Mesenchymal stem cell (in vitro differentiated cells and primary cell): ENCODE measurements around the gene SMYD5.
"Not testable (repeated sequence)": the region's sequence is repeated elsewhere in the genome, so short reads cannot be mapped to it uniquely, and the experiment has no call there.

ENCODE experiments used
- DNase-seq: peaks from one replicate; pipeline ENCODE4 v3.0.0-alpha.2; 2013
- H2AFZ ChIP-seq: one replicate; pipeline ENCODE4 v1.6.1; 2013; ENCODE audit warnings: low read depth, mild to moderate bottlenecking, control low read depth, inconsistent platforms, low read length, moderate library complexity
- H2AK5ac ChIP-seq: 2 replicates; pipeline ENCODE4 v1.6.1; 2013; ENCODE audit warnings: low read length, moderate library complexity, mild to moderate bottlenecking, inconsistent platforms; ENCODE audit not compliant: severe bottlenecking
- H2BK120ac ChIP-seq: one replicate; pipeline ENCODE4 v1.6.1; 2013; ENCODE audit warnings: low read depth, mild to moderate bottlenecking, inconsistent platforms, low read length, moderate library complexity
- H2BK12ac ChIP-seq, 2 experiments: one replicate each; pipeline ENCODE4 v1.6.1; 2013; ENCODE audit warnings: inconsistent platforms in 2 of 2, low read length in 2 of 2, mild to moderate bottlenecking in 2 of 2, moderate library complexity in 2 of 2, control low read depth in 1 of 2
- H2BK15ac ChIP-seq: one replicate; pipeline ENCODE4 v1.6.1; 2013; ENCODE audit warnings: mild to moderate bottlenecking, low read depth, inconsistent platforms; ENCODE audit not compliant: poor library complexity, severe bottlenecking
- H2BK5ac ChIP-seq: 2 replicates; pipeline ENCODE4 v1.6.1; 2013; ENCODE audit warnings: low read depth, mild to moderate bottlenecking, low read length, control low read depth, inconsistent platforms; ENCODE audit not compliant: poor library complexity, severe bottlenecking
- H3K14ac ChIP-seq, 2 experiments: one replicate each; pipeline ENCODE4 v1.6.1; 2013; ENCODE audit warnings: inconsistent platforms in 2 of 2, low read length in 2 of 2, control low read depth in 1 of 2, mild to moderate bottlenecking in 1 of 2, moderate library complexity in 1 of 2
- H3K18ac ChIP-seq, 2 experiments: one replicate each; pipeline ENCODE4 v1.6.1; 2013; ENCODE audit warnings: inconsistent platforms in 2 of 2, low read length in 2 of 2, control low read depth in 1 of 2, low read depth in 1 of 2, mild to moderate bottlenecking in 1 of 2
- H3K23ac ChIP-seq, 2 experiments: one replicate each; pipeline ENCODE4 v1.6.1; 2013; ENCODE audit warnings: inconsistent platforms in 2 of 2, low read length in 2 of 2, mild to moderate bottlenecking in 2 of 2, moderate library complexity in 2 of 2, control low read depth in 1 of 2
- H3K27ac ChIP-seq: 2 replicates; pipeline ENCODE4 v1.5.1; 2013; ENCODE audit warnings: mild to moderate bottlenecking, moderate library complexity, low read length, control low read depth, inconsistent platforms; ENCODE audit not compliant: poor library complexity, severe bottlenecking
- H3K27me3 ChIP-seq, 2 experiments: 2 replicates each; pipeline versions ENCODE4 v1.6.1 to v1.7.0; 2013; ENCODE audit warnings: low read length in 2 of 2, mild to moderate bottlenecking in 2 of 2, moderate library complexity in 2 of 2, control low read depth in 1 of 2, inconsistent platforms in 1 of 2; ENCODE audit not compliant: control insufficient read depth in 1 of 2, insufficient read depth in 1 of 2
- H3K36me3 ChIP-seq, 2 experiments: 2 replicates each; pipeline versions ENCODE4 v1.6.1 to v1.7.0; 2013; ENCODE audit warnings: low read length in 2 of 2, control low read depth in 1 of 2, inconsistent platforms in 1 of 2, low read depth in 1 of 2, mild to moderate bottlenecking in 1 of 2; ENCODE audit not compliant: insufficient read depth in 2 of 2, control insufficient read depth in 1 of 2
- H3K4ac ChIP-seq, 2 experiments: one replicate each; pipeline ENCODE4 v1.6.1; 2013; ENCODE audit warnings: inconsistent platforms in 2 of 2, low read length in 2 of 2, mild to moderate bottlenecking in 2 of 2, moderate library complexity in 2 of 2, control low read depth in 1 of 2, low read depth in 1 of 2
- H3K4me1 ChIP-seq: 2 replicates; pipeline ENCODE4 v1.6.1; 2013; ENCODE audit warnings: low read depth, low read length, control low read depth; ENCODE audit not compliant: control insufficient read depth, insufficient read depth
- H3K4me2 ChIP-seq: 2 replicates; pipeline ENCODE4 v1.6.1; 2013; ENCODE audit warnings: low read length, mild to moderate bottlenecking, inconsistent platforms; ENCODE audit not compliant: poor library complexity, severe bottlenecking
- H3K4me3 ChIP-seq, 2 experiments: 2 replicates each; pipeline versions ENCODE4 v1.5.1 to v1.7.0; 2013; ENCODE audit warnings: low read length in 2 of 2, mild to moderate bottlenecking in 2 of 2, control low read depth in 1 of 2, low read depth in 1 of 2; ENCODE audit not compliant: insufficient read depth in 1 of 2
- H3K79me1 ChIP-seq: replicated peaks from 2 replicates; pipeline ENCODE4 v1.6.1; 2013; ENCODE audit warnings: mild to moderate bottlenecking, control low read depth, low read length, inconsistent platforms; ENCODE audit not compliant: poor library complexity, severe bottlenecking
- H3K9ac ChIP-seq: 2 replicates; pipeline ENCODE4 v1.7.0; 2013; ENCODE audit warnings: mild to moderate bottlenecking, low read length, moderate library complexity
- H3K9me3 ChIP-seq: 2 replicates; pipeline ENCODE4 v1.7.0; 2013; ENCODE audit warnings: mild to moderate bottlenecking, low read length; ENCODE audit not compliant: control insufficient read depth
- H4K8ac ChIP-seq: one replicate; pipeline ENCODE4 v1.6.1; 2013; ENCODE audit warnings: inconsistent platforms, mild to moderate bottlenecking, low read length, moderate library complexity
- H4K91ac ChIP-seq: one replicate; pipeline ENCODE4 v1.6.1; 2013; ENCODE audit warnings: mild to moderate bottlenecking, low read length, inconsistent platforms
- WGBS: methylation state at CpG from one replicate; pipeline ENCODE4 v1.1.7; 2013; ENCODE audit warnings: mixed read lengths; 5-methylcytosine and 5-hydroxymethylcytosine counted together

The SMYD5 gene

DNA sequence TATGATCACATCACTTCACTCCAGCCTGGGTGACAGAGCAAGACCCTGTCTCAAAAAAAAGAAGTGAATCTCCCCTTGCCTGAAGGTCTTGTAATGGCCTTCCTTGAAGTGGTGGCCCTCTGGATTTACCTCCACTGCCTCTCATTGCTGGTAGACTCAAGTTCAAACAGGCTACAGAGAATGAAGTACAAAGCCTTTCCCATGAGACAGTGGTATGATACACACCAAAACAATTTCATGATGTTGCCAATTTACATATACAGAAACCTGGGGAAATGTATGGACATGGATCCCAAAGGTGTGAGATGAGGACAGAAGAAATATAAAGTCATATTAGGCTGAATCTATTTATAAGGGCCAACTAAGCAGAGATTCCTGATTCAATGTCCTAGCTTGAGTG, 16.5 kb upstream of the SMYD5 start:
- Histone ChIP-seq H3K14ac (no peak overlapping the region), H3K18ac (no peak overlapping the region), H4K8ac (no peak overlapping the region), H3K79me1 (no peaks in the 10 kb centered on the region), H4K91ac (no peak overlapping the region), H3K36me3 (no peaks in the 10 kb centered on the region), H3K27me3 (peaks cover 45 to 53% of the 10 kb centered on the region in 2 experiments), H2BK120ac (no peak overlapping the region), H2BK5ac (no peak overlapping the region), H2BK12ac (no peak overlapping the region), H3K4me2 (no peak overlapping the region), H3K4me3 (no peak overlapping the region), H3K9ac (no peak overlapping the region), H2AFZ (no peak overlapping the region), H3K4me1 (peaks cover 6% of the 10 kb centered on the region), H2BK15ac (no peak overlapping the region), H3K27ac (no peak overlapping the region), H3K9me3 (no peaks in the 10 kb centered on the region), H3K4ac (no peak overlapping the region), H3K23ac (no peak overlapping the region), H2AK5ac (no peak overlapping the region)
- no peak for DNase-seq

DNA sequence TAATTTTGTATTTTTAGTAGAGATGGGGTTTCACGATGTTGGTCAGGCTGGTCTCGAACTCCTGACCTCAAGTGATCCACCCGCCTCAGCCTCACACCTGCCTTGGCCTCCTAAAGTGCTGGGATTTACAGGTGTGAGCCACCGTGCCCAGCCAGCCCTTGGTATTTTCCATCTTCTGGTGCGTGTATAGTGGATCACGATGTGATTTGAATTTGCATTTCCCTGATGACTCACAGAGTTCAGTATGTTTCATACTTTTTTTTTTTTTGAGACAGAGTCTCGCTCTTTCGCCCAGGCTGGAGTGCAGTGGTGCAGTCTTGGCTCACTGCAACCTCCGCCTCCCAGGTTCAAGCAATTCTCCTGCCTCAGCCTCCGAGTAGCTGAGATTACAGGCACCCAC, 13.8 kb upstream of the SMYD5 start:
- WGBS, result 89% methylated on average over 9 of the region's 10 CpGs
- not testable (repeated sequence) for H3K79me1 ChIP-seq, H2AK5ac ChIP-seq, H2BK15ac ChIP-seq, H3K4me2 ChIP-seq, H3K23ac ChIP-seq, H2AFZ ChIP-seq, H4K91ac ChIP-seq, H3K4me3 ChIP-seq, H3K9me3 ChIP-seq, H3K14ac ChIP-seq, H2BK12ac ChIP-seq, H4K8ac ChIP-seq, H3K27ac ChIP-seq, H3K18ac ChIP-seq, H3K4ac ChIP-seq, H3K36me3 ChIP-seq, H2BK120ac ChIP-seq, H3K9ac ChIP-seq, H2BK5ac ChIP-seq, DNase-seq
- peaks cover 68 to 75% of the 10 kb centered on the region in 2 experiments for H3K27me3 ChIP-seq
- peaks cover 13% of the 10 kb centered on the region for H3K4me1 ChIP-seq

DNA sequence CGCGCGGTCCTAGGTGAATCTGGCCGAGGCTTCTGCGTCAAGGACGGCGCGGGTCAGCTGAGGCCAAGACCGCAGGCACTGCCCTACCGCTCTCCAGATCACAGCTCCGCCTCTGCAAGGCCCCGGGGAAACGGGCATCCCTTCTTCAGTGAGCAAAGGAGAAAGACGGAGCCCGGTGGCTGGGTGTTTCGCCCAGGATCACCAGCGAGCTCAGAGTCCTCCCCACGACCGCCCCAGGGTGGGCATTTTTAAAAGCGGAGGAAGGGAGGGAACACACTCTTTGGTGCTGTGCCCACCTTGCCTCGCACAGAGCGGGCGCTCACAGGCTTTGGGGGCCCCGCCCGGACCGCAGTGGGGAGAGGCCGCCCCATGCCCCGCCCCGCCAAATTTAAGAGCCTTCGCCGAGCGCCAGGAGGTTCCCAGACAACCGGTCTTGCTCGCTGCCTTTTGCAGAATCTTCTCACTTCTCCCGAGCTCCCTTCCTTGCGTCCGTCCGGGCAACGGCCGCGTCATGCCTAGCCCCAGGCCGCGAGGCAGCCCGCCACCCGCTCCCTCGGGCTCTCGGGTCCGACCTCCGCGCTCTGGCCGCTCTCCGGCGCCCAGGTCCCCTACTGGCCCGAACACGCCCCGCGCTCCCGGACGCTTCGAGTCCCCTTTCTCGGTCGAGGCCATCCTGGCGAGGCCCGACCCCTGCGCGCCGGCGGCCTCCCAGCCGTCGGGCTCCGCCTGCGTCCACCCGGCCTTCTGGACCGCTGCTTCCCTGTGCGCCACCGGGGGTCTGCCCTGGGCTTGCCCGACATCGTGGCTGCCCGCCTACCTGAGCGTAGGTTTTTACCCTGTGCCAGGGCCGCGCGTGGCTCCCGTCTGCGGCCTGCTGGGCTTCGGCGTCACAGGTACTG, 11.6 kb upstream of the SMYD5 start, which contains the start of gene NOTO:
Gene NOTO (plus strand): TSS at position 419 of the 899 bp plus-strand sequence. CDS start 93 bp downstream, at position 512.
- H4K8ac ChIP-seq, result peak within 1 kb of the TSS; percentile 57
- H3K27ac ChIP-seq, result no peak within 1 kb of the TSS
- no peak within 1 kb of the TSS for H3K4ac ChIP-seq
- H3K14ac ChIP-seq, result no peak within 1 kb of the TSS
- no peaks in the 10 kb centered on the region for H3K9me3 ChIP-seq
- DNase-seq, result peak; percentile 53
- peaks cover 13% of the 10 kb centered on the region for H3K4me1 ChIP-seq
- peak within 1 kb of the TSS in 1 of 2 experiments; percentile 89 for H3K23ac ChIP-seq
- H2BK12ac ChIP-seq, result no peak within 1 kb of the TSS
- H2AK5ac ChIP-seq, result no peak within 1 kb of the TSS
- H3K27me3 ChIP-seq, result peaks cover 73 to 82% of the 10 kb centered on the region in 2 experiments
- H4K91ac ChIP-seq, result no peak within 1 kb of the TSS
- H3K4me2 ChIP-seq, result peak within 1 kb of the TSS; percentile 47
- H2AFZ ChIP-seq, result no peak within 1 kb of the TSS
- H3K36me3 ChIP-seq, result no peaks in the 10 kb centered on the region
- no peak within 1 kb of the TSS for H2BK120ac ChIP-seq
- H3K79me1 ChIP-seq, result no peaks in the 10 kb centered on the region
- no peak within 1 kb of the TSS for H2BK5ac ChIP-seq
- no peak within 1 kb of the TSS for H2BK15ac ChIP-seq
- H3K4me3 ChIP-seq, result peak within 1 kb of the TSS; percentile 38 to 56
- H3K18ac ChIP-seq, result no peak within 1 kb of the TSS
- WGBS, result 3% methylated on average over 81 of the region's 87 CpGs
- H3K9ac ChIP-seq, result no peak within 1 kb of the TSS

DNA sequence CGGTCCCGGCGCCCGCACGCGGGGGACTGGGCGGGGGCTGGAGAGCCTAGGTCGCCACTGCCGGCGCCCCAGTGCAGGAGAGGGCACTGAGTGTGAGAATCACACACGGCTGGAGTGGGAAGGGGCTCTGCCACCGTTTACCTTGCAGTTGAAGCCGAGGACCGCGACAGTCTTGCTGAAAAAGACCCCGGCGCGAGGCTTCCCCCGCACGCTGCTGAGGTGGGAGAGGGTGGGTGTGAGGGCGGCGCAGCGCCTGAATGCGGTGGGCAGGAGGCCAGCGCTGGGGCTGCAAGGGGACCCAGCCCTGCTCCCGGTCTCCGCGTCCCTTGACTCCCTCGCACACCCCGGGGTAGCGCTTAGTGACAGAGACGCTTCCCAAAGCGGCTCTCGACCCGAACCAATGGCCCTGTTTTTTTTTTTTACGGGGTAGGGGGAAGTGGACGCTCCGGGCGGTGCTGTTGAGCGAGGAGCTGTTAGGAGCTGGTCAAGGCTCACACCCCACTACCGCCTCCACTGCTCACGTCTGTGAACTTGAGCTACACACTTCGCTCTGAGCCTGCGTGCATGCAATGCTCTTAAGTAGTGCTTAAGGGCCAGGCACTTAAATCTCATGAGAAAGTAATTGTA, 10.9 kb upstream of the SMYD5 start:
- H3K18ac ChIP-seq, result no peak overlapping the region

More for the DNA sequence above, 10.9 kb upstream of the SMYD5 start:
- H2AFZ ChIP-seq, result no peak overlapping the region
- H2AK5ac ChIP-seq, result no peak overlapping the region
- H2BK5ac ChIP-seq, result no peak overlapping the region
- H3K4me1 ChIP-seq, result peaks cover 13% of the 10 kb centered on the region
- H2BK12ac ChIP-seq, result no peak overlapping the region
- H2BK15ac ChIP-seq, result no peak overlapping the region
- H4K8ac ChIP-seq, result no peak overlapping the region
- no peak overlapping the region for H3K4me2 ChIP-seq
- H3K79me1 ChIP-seq, result no peaks in the 10 kb centered on the region
- no peaks in the 10 kb centered on the region for H3K36me3 ChIP-seq
- H3K4ac ChIP-seq, result no peak overlapping the region
- peak overlapping the region in 1 of 2 experiments; percentile 89 for H3K23ac ChIP-seq
- WGBS, result 8% methylated on average over 39 of the region's 44 CpGs
- no peaks in the 10 kb centered on the region for H3K9me3 ChIP-seq
- H3K9ac ChIP-seq, result no peak overlapping the region
- no peak overlapping the region for H3K14ac ChIP-seq
- no peak overlapping the region for H3K27ac ChIP-seq
- H3K4me3 ChIP-seq, result peak overlapping the region in 1 of 2 experiments; percentile 38
- peaks cover 67 to 80% of the 10 kb centered on the region in 2 experiments for H3K27me3 ChIP-seq
- H2BK120ac ChIP-seq, result no peak overlapping the region
- DNase-seq, result peak; percentile 11
- H4K91ac ChIP-seq, result no peak overlapping the region
